Memory B cell (primary cell): Measurements from ENCODE around the gene SLC1A7.

ENCODE experiments used
- ATAC-seq: fragments of 150-1000 bp; cut with Tn5 transposase; 2 replicates; pipeline ENCODE4 v1.10.0; 2021; ENCODE audit warnings: low read depth, mild to moderate bottlenecking, moderate library complexity
- DNase-seq, 2 donors: peaks; one replicate each; pipeline ENCODE4 v3.0.0; 2022; ENCODE audit warnings: low spot score in 2 of 2
- H3K27ac Mint-ChIP-seq: one replicate; pipeline ENCODE4 v1.8.0; 2022; ENCODE audit warnings: mild to moderate bottlenecking, moderate library complexity, mixed read lengths
- H3K27me3 Mint-ChIP-seq: one replicate; pipeline ENCODE4 v1.8.0; 2022; ENCODE audit warnings: mixed read lengths
- H3K36me3 Mint-ChIP-seq: one replicate; pipeline ENCODE4 v1.8.0; 2022; ENCODE audit warnings: mild to moderate bottlenecking, mixed read lengths
- H3K4me1 Mint-ChIP-seq: one replicate; pipeline ENCODE4 v1.8.0; 2022; ENCODE audit warnings: mixed read lengths
- H3K4me3 Mint-ChIP-seq: one replicate; pipeline ENCODE4 v1.8.0; 2022; ENCODE audit warnings: mild to moderate bottlenecking, moderate library complexity, mixed read lengths
- H3K9me3 Mint-ChIP-seq: one replicate; pipeline ENCODE4 v1.8.0; 2022; ENCODE audit warnings: mixed read lengths

Gene SLC1A7

DNA sequence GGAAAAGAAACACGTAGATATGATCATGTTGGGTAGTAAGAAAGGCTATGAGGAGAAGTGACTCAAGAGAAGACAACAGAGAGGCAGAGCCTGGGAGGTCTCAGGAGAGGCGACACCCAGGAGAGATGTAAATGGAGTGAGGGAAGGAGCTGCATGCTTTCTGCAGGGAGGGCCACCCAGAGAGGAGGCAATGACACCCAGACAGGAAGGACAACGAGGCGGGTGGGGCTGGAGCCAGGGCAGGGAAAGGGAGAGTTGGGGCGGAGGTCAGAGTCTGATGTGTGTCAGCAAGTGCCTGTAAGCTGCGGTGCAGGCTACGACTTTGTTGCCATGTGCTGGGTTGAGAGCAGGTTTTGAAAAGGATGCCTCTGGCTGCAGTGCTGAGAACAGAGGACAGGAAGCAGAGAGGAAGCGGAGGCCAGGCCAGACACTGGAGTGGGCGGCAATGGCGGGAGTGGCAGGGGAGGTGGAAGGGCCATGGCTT, 31.3 kb downstream of the SLC1A7 start:
- Mint-ChIP-seq H3K27ac (no peak overlapping the region), H3K9me3 (peaks cover 4% of the 10 kb centered on the region), H3K27me3 (peaks cover 18% of the 10 kb centered on the region), H3K4me3 (no peak overlapping the region), H3K36me3 (no peaks in the 10 kb centered on the region), H3K4me1 (peaks cover 2% of the 10 kb centered on the region)
- ATAC-seq (no peak), DNase-seq (no peak)

GRCh38 chr1:53110370-53111072, 31.9 kb downstream of the SLC1A7 start:
- peaks cover 4% of the 10 kb centered on the region for H3K9me3 Mint-ChIP-seq
- no peaks in the 10 kb centered on the region for H3K36me3 Mint-ChIP-seq
- H3K4me1 Mint-ChIP-seq, result peaks cover 2% of the 10 kb centered on the region
- no peak overlapping the region for H3K27ac Mint-ChIP-seq
- peaks cover 21% of the 10 kb centered on the region for H3K27me3 Mint-ChIP-seq
- H3K4me3 Mint-ChIP-seq, result no peak overlapping the region
- no peak for DNase-seq
- ATAC-seq, result no peak

GRCh38 chr1:53108646-53109580, 33.5 kb downstream of the SLC1A7 start:
- no peak overlapping the region for H3K27ac Mint-ChIP-seq
- DNase-seq (no peak), ATAC-seq (no peak)
- H3K36me3 Mint-ChIP-seq, result no peaks in the 10 kb centered on the region
- peaks cover 4% of the 10 kb centered on the region for H3K9me3 Mint-ChIP-seq
- peaks cover 2% of the 10 kb centered on the region for H3K4me1 Mint-ChIP-seq
- H3K27me3 Mint-ChIP-seq, result peaks cover 20% of the 10 kb centered on the region
- no peak overlapping the region for H3K4me3 Mint-ChIP-seq

DNA sequence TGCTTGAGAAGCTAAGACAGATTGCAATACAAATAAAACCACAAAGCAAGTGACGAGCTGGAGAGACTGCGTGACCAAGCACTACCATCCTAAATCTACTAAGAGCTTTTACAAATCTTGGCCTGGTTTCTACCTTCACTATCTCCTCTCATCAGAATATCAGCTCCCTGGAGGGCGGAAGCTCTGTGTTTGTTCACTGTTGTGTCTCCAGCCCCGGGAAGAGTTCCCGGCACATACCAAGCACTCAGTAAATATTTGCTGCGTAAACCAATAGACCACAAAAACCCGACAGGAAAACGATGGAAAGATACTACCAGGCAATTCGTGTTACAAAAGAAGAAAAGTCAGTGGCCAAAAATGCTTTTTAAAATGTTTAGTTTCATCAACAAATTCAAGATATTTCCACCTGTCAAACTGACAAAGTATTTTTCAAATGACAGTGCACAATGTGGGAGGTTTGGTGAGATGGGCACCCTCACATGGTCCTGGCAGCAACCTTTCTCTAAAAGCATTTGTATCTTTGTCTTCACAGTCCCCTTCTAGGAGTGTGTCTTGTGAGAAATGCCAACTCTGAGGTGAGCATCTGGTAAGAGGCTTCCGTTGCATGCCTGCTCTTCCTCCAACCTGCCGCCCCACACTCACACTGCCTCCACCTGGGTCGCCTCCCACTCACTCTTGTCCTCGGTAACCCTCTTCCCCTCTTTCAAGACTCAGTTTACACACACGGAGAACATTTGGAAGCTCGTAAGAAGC, 34.7 kb downstream of the SLC1A7 start:
- Mint-ChIP-seq H3K4me3 (no peak overlapping the region), H3K4me1 (peaks cover 2% of the 10 kb centered on the region), H3K9me3 (peaks cover 4% of the 10 kb centered on the region), H3K27ac (no peak overlapping the region), H3K27me3 (peaks cover 19% of the 10 kb centered on the region), H3K36me3 (no peaks in the 10 kb centered on the region)
- no peak for DNase-seq
- no peak for ATAC-seq

- no peaks in the 10 kb centered on the region for H3K36me3 Mint-ChIP-seq
- no peaks in the 10 kb centered on the region for H3K9me3 Mint-ChIP-seq
- H3K27me3 Mint-ChIP-seq, result peaks cover 17% of the 10 kb centered on the region
- ATAC-seq (no peak), DNase-seq (no peak)
- peaks cover 2% of the 10 kb centered on the region for H3K4me1 Mint-ChIP-seq
- H3K27ac Mint-ChIP-seq, result no peak overlapping the region
- no peak overlapping the region for H3K4me3 Mint-ChIP-seq
Measured at GRCh38 chr1:53107090-53107489, 35.3 kb downstream of the SLC1A7 start.

GRCh38 chr1:53104289-53104913, 38.0 kb downstream of the SLC1A7 start:
- Mint-ChIP-seq H3K27ac (no peak overlapping the region), H3K4me3 (no peak overlapping the region), H3K4me1 (no peaks in the 10 kb centered on the region), H3K9me3 (no peaks in the 10 kb centered on the region), H3K36me3 (no peaks in the 10 kb centered on the region), H3K27me3 (peaks cover 10% of the 10 kb centered on the region)
- no peak for ATAC-seq
- no peak for DNase-seq

DNA sequence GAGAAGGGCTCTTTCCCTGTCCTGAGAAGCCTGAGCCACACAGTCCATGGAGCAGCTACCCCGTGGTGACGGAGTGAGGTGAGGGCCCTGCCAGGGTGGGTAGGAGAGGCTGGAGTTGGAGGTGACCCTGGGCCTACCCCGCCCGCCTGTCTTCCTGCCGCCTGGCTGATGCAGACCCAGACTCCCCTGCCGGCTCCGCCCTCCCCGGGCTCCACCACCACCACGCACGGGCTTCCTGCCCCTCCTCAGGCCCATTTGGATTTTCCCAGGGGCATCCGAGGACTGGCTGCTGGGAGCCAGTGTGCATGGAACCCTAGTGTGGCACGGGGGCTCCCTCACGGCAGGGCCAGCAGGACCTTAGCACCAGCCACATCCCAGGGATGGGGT, 47.9 kb downstream of the SLC1A7 start:
- Mint-ChIP-seq H3K9me3 (no peaks in the 10 kb centered on the region), H3K36me3 (no peaks in the 10 kb centered on the region), H3K27me3 (peaks cover 5% of the 10 kb centered on the region), H3K4me3 (no peak overlapping the region), H3K4me1 (no peaks in the 10 kb centered on the region), H3K27ac (no peak overlapping the region)
- DNase-seq, result no peak
- ATAC-seq, result no peak

GRCh38 chr1:53093778-53094532, 48.5 kb downstream of the SLC1A7 start:
- H3K36me3 Mint-ChIP-seq, result no peaks in the 10 kb centered on the region

GRCh38 chr1:53093451-53093754, 49.0 kb downstream of the SLC1A7 start:
- Mint-ChIP-seq H3K36me3 (no peaks in the 10 kb centered on the region), H3K4me3 (no peak overlapping the region), H3K27me3 (peaks cover 5% of the 10 kb centered on the region), H3K27ac (no peak overlapping the region), H3K9me3 (no peaks in the 10 kb centered on the region), H3K4me1 (no peaks in the 10 kb centered on the region)
- ATAC-seq (no peak), DNase-seq (no peak)

More at GRCh38 chr1:53093778-53094532, 48.5 kb downstream of the SLC1A7 start:
- Mint-ChIP-seq H3K27ac (no peak overlapping the region), H3K9me3 (no peaks in the 10 kb centered on the region), H3K27me3 (peaks cover 5% of the 10 kb centered on the region), H3K4me1 (no peaks in the 10 kb centered on the region), H3K4me3 (no peak overlapping the region)
- ATAC-seq (no peak), DNase-seq (no peak)

DNA sequence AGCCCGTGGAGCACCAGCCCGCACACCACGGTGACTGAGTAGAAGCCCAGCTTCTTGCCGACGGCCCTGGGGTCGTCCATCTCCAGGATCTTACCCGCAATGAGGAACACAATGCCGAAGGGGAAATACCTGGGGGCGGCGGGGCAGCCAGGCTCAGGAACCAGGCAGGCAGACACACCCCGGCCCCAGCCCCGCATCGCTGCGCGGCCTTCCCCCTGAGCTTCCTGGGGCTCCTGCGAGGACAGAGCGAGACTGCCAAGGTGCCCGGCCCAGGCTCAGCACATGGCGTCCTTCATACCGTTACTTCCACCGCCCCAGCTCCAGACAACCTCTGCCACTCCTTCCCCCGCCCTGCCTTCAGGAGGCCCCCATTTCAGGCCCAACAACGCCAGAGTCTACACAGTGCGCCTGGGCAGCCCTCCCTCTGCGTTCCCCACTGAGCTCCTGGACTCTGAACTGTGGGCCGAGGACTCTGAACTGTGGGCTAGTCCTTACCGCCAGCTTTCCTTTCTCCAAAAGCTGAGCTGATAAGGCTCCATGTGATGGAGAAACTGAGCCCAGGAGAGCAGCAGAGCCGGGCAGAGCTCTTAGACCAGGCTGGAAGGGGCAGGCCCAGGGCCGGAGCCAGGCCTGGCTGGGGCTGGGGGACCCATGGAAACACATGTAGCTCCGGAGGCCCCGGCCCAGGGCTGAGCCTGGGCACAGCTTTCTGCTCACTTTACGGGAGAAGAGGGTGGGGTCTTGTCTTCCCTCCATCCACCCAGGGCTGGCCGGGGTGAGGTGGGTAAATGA, 49.6 kb downstream of the SLC1A7 start:
- Mint-ChIP-seq H3K4me1 (no peaks in the 10 kb centered on the region), H3K27me3 (peaks cover 5% of the 10 kb centered on the region), H3K36me3 (no peaks in the 10 kb centered on the region), H3K9me3 (no peaks in the 10 kb centered on the region), H3K27ac (no peak overlapping the region), H3K4me3 (no peak overlapping the region)
- ATAC-seq (no peak), DNase-seq (no peak)

GRCh38 chr1:53091841-53092645, 50.4 kb downstream of the SLC1A7 start:
- H3K36me3 Mint-ChIP-seq, result no peaks in the 10 kb centered on the region
- DNase-seq (no peak), ATAC-seq (no peak)
- H3K27me3 Mint-ChIP-seq, result peaks cover 5% of the 10 kb centered on the region
- no peak overlapping the region for H3K4me3 Mint-ChIP-seq
- H3K27ac Mint-ChIP-seq, result no peak overlapping the region
- no peaks in the 10 kb centered on the region for H3K9me3 Mint-ChIP-seq
- no peaks in the 10 kb centered on the region for H3K4me1 Mint-ChIP-seq
